Left hindlimb (tissue), 1 donor: ENCODE data around the gene FAM228B.
"Not testable (repeated sequence)": the region's sequence is repeated elsewhere in the genome, so short reads cannot be mapped to it uniquely, and the experiment has no call there.

ENCODE experiments used
- DNase-seq: peaks from one replicate; pipeline ENCODE4 v3.0.0-alpha.2; 2018

Gene FAM228B

DNA sequence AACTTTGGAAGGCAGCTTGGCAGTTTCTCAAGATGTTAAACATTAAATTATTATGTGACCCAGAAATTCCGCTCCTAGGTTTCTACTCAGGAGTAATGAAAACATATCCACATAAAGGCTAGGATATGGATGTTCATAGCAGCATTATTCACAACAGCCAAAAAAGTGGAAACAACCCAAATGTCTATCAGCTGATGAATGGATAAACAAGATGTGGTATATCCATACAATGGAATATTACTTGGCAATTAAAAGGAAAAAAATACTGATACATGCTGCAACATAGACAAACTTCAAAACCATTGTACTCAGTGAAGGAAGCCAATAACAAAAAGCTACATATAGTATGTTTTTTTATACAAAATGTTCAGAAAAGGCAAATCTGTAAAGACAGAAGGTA lies 39.2 kb downstream of the FAM228B start:
- DNase-seq, result no peak

DNA sequence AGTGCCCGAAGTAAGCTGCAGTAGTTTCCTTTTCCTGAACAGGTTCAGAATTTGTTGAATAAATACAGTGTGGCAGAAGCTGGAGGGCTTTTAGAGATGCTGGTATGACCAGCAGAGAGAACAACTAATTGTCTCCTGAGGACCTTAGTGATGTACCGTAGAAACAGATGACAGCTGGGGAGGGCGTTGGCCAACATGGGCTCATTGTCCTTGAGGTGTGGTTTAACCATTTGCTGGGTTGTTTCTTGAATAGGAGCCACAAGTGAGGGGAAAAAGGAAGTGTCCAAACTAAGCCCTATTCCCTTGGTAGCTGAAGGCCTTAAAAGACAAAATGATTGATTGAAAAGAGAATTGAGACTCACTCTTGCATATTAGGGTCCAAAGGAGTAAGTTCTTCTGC lies 39.9 kb downstream of the FAM228B start:
- no peak for DNase-seq

- no peak for DNase-seq
These were observed 40.3 kb downstream of the FAM228B start for GRCh38 chr2:24163601-24164000.

- DNase-seq, result no peak
These were observed 41.2 kb downstream of the FAM228B start for GRCh38 chr2:24164416-24164973.

DNA sequence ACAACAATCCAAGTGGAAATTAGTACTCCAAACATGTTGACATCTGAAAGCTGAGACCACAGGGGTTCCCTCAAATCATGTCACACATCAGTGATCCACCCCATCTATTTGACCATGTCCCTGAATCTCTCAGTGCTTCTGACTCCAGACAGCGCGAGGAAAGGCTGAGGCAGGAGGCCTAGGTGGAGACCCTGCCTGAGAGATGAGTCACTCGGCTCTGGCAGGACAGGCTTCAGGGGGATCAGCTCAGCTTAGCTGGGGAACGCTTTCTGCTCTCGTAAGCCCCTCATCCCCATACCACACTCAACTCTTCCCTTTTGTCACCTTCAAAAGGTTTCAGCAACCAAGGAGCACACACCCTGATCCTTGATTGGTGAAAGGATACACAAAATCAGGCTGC lies 45.8 kb downstream of the FAM228B start:
- no peak for DNase-seq

- no peak for DNase-seq
These were observed 51.6 kb downstream of the FAM228B start, which contains the start of gene FAM228A for GRCh38 chr2:24174851-24175277. Gene FAM228A (plus strand): TSS chr2:24175053. CDS start chr2:24175481, 428 bp downstream.

- no peak for DNase-seq
These were observed 52.4 kb downstream of the FAM228B start for GRCh38 chr2:24175631-24176187.

GRCh38 chr2:24176326-24176725 lies 53.1 kb downstream of the FAM228B start:
- no peak for DNase-seq

- no peak for DNase-seq
These were observed 56.4 kb downstream of the FAM228B start for GRCh38 chr2:24179683-24180082.

GRCh38 chr2:24181849-24182248 lies 58.6 kb downstream of the FAM228B start:
- no peak for DNase-seq

- no peak for DNase-seq
These were observed 59.2 kb downstream of the FAM228B start for GRCh38 chr2:24182507-24182906.

GRCh38 chr2:24183366-24184069 lies 60.2 kb downstream of the FAM228B start:
- DNase-seq, result no peak

DNA sequence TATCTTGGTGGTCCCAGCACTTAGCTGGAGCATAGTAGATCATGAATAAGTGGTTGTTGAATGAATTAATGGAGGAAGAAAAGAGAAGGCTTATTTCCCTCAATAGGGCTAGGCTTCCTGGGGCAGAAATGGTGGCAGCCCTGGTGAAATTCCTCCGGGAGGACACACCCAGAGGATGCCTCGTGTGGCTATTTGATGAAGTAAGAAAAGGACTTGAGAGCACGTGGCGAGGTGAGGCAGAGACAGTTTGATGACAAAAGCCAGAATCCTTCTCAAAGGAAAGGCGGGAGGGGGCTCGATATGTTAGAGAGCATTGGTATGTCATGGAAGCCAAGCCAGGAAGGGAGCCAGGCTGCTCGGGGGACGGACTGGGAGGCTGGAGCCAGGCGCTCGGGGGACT lies 66.3 kb downstream of the FAM228B start:
- DNase-seq, result no peak

GRCh38 chr2:24190503-24190902 lies 67.2 kb downstream of the FAM228B start:
- DNase-seq, result no peak

GRCh38 chr2:24191156-24191555 lies 67.9 kb downstream of the FAM228B start:
- DNase-seq, result no peak

- no peak for DNase-seq
These were observed 68.6 kb downstream of the FAM228B start for GRCh38 chr2:24191848-24192247.

- not testable (repeated sequence) for DNase-seq
These were observed 73.9 kb downstream of the FAM228B start for GRCh38 chr2:24197213-24197612.

- no peak for DNase-seq
These were observed 76.8 kb downstream of the FAM228B start for GRCh38 chr2:24199968-24200590.

DNA sequence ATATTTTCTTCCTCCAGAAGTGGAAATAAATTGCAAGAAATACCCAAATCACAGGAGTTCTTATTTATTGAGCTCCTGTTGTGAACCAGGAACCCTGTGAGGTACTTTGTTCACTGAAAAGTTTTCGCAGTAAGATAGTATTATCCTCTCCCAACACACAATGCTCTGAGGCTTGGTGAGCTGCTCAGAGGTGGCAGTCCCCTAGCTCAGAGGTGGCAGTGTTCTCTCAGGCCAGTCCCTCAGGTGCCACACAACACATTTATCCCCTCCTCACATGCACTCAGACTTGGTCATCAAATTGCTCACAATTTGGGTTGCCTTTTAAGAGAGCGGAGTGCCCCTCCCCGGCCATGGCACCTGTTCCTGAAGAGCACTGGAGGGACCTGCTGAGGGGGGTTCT lies 77.5 kb downstream of the FAM228B start:
- no peak for DNase-seq

DNA sequence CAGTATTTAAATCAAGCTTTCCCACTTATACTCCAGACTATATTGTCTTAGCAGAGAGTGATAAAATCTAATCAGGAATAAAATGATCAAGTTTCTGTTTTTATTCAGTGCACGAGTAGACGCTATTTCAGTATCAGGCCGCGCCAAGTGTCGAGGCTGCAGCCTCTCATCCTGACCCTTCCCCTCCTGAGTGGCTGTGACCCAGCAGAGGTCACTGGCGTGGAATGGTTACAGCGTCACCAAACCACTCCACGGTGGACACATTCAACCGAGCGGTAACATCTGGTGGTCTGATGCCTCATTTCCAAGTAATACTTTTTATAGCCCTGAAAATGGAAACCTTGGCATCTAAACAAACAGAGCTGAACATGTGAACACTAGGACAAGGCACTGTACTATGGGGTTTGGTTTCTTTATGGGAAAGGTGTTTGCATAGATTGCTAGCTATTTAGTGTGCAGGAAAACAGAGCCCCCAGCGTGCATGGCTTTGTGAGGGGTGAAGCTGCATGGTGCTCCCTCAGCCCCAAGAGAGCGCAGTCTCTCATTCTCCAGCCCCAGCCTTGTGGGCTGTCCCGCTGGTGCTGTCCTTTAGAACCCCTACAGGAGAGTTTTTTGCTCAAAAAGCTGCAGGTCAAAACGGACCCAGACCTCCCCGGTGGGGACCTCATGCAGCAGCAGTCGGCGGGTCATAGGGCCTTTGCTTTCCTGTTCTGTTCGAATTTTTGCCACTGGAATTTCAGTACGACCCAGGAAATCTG lies 79.9 kb downstream of the FAM228B start:
- DNase-seq, result no peak

GRCh38 chr2:24203787-24204150 lies 80.5 kb downstream of the FAM228B start:
- no peak for DNase-seq

GRCh38 chr2:24204505-24204904 lies 81.2 kb downstream of the FAM228B start:
- no peak for DNase-seq

DNA sequence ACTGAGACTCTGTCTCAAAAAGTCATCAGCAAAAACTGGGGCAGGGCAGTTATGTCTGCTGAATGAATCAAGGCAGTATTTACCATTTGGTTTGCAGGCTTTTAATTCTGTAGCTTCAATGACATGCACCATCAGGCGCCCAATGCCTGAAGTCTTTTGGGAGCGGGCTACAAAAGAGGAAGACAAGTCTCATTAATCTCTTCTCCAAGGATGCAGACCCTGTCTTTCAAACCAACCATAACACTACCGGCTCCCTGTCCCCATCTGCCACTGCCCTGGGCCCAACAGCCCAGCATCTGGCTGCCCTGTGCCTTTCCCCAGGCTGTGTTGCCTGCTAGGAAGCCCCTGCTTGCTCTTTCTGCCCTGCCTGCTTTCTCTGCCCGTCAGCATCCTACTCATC lies 81.9 kb downstream of the FAM228B start:
- no peak for DNase-seq
